Panc1 (cell line): ENCODE data around the gene ESRRA.

ENCODE experiments used
- CTCF ChIP-seq: fragments of 450-650 bp; IDR thresholded peaks from 2 replicates; pipeline ENCODE4 v1.5.1; 2017; ENCODE audit warnings: mild to moderate bottlenecking
- POLR2AphosphoS5 ChIP-seq: IDR thresholded peaks from 2 replicates; pipeline ENCODE4 v1.6.1; 2012; ENCODE audit warnings: mild to moderate bottlenecking, low read depth, low read length, moderate library complexity
- TCF7L2 ChIP-seq: IDR thresholded peaks from 2 replicates; pipeline ENCODE4 v1.6.1; 2011; ENCODE audit warnings: mild to moderate bottlenecking, low read depth, low read length, inconsistent platforms

- no peak for TF ChIP-seq CTCF
- no peak for TF ChIP-seq TCF7L2
- no peak for TF ChIP-seq POLR2AphosphoS5
Observed at GRCh38 chr11:64321533-64321932, 16.2 kb downstream of the ESRRA start.
